ENCODE measurements around the gene TRAPPC8.
"Not testable (repeated sequence)": the region's sequence is repeated elsewhere in the genome, so short reads cannot be mapped to it uniquely, and the experiment has no call there.

TRAPPC8 gene

DNA sequence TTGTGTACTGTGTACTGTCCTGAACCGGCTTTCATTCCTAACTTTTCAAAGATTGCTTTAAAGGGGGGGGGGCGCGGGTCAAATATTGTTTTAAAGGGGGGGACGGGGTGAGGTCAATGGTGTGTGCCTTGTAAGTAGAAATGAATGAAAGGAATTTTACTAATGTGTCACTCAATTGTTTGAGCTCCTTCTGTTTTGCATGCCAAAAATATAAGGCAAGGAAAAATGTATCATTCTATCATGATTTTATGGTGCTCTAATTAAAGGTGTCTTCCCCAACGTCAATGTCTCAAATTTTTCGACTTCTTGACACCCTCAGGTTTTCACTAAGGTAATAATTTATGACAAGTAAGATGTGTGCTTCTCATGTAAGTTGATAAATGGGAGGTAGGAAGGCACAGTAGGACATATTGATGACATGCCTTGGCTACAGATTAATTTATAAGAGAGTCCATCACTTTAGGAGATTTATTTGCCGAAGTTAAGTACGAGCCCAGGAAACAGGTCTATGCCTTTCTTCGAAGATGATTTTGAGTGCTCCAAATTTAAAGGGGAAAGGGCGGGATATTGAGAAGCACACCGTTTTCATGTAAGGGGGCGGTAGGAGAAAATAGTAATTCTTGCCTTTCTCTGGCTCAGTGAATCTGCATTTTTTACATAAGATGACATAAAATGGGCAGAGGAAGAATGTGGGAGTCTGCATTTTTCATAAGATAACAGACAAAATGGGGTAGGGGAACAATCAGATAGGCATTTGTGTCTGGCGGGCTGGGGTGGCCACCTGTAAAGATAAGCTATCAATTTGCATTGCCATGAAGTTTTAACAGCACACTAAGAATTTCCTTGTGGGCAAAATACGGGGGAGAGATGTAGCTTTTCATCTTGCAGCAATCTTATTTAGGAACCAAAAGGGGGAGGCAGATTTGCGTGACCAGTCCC is 1.2 kb upstream of the TRAPPC8 start:
- DNase-seq (ENCODE audit: low spot score): no peak

DNA sequence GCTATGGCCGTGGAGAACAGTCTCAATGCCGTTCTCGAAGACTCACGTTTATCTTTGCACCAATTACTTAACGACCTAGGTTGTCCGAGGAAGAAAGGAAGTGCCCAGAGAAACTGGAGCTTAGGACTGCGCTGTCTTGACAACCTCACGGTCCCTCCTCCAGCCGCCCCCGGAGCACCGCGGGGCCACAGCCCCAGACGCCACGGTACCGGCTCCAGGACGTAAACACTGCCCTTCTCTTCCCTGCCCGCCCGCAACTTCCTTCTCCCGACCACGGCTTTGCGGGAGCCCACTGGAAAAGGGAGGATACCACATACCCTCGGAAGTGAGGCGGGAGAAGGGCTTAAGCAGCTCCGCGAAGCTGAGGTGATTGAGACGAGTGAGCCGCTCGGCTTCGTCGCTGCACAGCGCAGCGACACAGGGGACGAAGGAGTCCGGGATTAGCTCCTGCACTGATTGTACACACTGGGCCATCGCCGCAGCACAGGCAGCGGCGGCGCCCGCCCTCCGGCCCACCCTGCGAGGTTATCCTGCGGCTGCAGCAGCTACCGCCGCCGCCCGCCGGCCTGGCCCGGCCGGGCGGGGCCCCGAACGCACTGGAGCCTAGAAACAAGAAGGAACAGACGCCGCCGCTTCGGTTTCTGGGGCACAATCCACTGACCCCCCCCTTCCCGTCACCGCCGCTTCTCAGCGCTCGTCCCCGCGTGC is 483 bp downstream of the TRAPPC8 start:
- DNase-seq (ENCODE audit: low spot score): no peak

DNA sequence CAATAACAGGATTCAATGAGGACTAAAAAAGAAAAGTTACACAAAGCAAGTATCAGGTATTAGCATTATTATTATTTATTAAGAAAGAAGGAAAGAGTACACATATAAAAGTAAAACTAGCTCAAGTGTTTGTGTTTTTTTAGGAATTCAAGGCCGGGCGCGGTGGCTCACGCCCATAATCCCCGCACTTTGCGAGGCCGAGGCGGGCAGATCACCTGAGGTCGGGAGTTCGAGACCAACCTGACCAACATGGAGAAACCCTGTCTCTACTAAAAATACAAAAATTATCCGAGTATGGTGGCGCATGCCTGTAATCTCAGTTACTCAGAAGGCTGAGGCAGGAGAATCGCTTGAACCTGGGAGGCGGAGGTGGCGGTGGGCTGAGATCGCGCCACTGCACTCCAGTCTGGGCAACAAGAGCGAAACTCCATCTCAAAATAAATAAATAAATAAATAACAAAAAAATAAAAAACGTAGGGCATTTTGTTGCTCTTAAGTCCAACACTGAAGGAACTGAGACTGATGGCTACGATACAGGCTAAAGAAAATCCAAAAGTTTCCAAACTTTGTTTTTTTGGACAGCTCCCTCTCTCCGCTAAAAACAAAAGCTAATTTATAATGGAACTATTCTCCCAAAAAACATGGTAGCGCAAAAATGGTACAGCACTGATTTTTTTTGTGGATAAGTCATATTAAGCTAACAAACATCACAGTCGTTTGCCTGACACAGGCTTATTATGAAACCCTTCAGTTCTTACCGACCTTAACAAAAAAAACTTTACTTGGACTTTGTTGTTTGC is 1.7 kb downstream of the TRAPPC8 start:
- no peak for DNase-seq (ENCODE audit: low spot score)

DNA sequence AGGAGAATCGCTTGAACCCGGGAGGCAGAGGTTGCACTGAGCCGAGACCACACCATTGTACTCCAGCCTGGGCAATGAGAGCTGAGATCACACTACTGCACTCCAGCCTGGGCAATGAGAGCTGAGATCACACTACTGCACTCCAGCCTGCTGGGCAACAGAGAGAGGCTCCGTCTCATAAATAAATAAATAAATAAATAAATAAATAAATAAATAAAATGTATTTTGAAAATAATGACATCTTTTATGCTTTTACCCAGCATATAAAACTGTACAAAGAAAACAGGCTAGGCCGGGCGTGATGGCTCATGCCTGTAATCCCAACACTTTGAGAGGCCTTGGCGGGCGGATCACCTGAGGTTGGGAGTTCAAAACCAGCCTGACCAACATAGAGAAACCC is 8.2 kb downstream of the TRAPPC8 start:
- DNase-seq (ENCODE audit: low spot score): not testable (repeated sequence)

DNA sequence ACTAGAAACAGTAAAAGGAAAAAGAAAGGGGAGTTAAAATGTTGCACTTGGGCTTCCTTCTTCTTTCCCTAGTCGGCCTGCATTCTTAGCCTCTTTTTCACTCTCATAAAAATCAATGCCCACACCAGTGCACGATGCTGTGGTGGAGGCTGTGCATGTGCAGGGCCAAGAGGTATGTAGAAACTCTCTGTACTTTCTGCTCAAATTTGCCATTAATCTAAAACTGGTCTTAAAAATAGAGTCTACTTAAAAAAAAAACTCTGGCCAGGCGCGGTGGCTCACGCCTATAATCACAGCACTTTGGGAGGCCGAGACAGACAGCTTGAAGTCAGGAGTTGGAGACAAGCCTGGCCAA is 11.1 kb downstream of the TRAPPC8 start:
- DNase-seq (ENCODE audit: low spot score): no peak

DNA sequence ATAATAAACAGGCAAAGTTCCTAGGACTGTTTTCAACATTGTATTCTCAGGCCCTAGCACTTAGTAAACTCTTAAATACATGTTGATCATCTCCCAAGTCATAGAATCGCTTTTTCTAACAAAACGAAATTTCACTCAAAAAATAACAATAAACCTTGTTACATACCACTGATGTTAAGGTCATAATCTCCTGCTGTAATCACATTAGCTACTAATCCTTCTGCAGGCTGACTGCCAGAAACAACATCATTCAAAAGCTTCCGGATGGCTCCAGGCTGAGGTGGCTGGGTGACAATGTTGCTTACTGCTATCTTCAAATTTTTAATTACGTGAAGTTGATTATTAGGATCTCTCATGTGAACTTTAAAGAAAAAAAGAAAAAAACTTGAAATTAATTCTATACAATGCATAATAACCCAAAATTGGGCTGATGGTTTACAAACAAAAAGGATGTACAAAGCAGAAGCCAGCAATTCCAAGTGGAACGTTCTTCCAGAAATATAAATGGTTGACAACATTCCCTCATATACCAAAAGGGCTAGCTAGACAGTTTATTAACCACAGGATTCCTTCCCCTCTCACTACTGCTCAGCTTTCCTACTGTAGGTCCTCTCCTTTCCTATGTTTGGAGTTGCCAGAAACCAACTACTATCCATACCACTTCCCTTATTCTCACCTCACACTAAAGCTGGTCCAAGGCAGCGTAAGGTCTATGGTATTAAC is 11.6 kb downstream of the TRAPPC8 start:
- DNase-seq (ENCODE audit: low spot score): no peak

DNA sequence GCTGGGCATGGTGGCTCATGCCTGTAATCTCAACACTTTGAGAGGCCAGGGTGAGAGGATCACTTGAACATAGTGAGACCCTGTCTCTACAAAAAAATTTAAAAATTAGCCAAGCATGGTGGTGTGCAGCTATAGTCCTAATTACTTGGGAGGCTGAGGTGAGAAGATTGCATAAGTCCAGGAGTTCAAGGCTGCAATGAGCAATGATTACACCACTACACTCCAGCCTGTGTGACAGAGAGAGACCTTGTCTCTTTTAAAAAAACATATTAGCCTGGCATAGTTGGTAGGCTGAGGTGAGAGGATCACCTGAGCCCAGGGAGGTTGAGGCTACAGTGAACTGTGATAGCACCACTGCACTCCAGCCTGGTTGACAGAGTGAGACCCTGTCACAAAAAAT is 13.7 kb downstream of the TRAPPC8 start:
- DNase-seq (ENCODE audit: low spot score): no peak

DNA sequence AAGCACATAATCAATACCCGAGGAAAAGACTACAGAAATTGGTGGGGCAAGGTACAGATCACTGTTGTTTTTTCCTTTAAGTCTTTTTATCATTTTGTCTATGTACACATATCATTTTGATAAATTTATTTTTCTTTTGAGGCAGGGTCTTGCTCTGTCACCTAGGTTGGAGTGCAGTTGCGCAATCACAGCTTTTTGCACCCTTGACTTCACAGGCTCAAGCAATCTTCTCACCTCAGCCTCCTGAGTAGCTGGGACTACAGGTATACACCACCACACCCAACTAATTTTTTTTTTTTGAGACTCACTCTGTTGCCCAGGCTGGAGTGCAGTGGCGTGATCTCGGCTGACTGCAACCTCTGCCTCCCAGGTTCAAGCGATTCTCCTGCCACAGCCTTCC is 15.9 kb downstream of the TRAPPC8 start:
- not testable (repeated sequence) for DNase-seq (ENCODE audit: low spot score)

DNA sequence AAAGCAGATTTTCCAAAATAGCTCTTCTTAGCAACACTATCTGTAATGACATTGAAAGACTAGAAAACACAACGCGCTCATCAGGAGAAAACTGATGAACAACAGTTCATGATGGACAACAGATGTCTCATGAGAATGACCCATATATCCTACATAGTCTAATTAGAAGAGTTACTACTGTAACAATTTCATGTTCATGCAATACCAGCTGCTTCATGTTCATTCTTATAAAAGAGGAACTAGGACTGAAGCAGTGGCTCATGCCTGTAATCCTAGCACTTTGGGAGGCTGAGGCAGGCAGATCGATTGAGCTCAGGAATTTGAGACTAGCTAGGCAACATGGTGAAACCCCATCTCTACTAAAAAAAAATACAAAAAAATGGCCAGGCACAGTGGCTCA is 22.7 kb downstream of the TRAPPC8 start:
- no peak for DNase-seq (ENCODE audit: low spot score)

DNA sequence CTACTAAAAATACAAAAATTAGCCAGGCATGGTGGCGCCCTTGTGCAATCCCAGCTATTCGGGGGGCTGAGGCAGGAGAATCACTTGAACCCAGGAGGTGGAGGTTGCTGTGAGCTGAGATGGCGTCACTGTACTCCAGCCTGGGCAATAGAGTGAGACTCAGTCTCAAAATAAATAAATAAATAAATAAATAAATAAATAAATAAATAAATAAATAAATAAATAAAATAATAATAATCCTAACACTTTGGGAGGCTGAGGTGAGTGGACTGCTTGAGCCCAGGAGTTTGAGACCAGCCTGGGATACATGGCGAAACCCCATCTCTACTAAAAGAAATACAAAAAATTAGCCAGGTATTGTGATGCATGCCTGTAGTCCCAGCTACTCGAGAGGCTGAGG is 23.6 kb downstream of the TRAPPC8 start:
- DNase-seq (ENCODE audit: low spot score): not testable (repeated sequence)

DNA sequence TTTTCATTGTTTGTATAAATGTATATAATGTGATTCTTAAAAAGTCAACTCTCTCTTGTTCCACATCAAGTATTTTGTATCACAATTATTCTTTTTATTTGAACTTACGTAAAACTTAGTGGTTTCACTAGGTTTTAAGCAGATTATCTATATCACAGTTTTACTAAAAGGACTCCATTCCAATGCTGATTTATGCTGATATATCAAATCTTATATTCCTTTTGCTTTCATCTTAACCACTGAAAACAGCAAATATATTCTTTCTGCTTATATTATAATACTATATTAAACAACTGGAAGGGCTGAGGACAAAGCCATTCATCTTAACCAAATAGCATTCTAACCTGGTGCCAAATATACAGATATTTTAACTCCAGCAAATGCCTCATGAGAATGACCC is 24.2 kb downstream of the TRAPPC8 start:
- DNase-seq (ENCODE audit: low spot score): no peak

DNA sequence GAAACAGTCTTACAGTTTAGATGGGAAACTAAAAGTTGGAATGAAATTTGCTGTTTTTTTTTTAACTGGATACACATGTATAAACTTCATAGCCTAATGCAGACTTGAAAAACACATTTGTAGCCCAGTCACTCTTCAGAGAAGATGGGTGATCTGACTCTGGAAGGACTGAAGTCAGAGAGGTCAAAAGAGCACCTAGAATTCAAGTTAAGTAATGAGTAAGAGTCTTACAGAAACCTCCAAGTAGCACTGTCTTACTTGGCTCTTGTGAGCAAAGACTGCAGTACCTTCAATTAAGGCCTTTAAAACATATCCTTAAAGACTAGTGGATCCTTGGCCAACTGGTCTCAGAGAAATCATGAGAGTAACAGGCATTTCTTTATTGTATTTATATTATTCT is 41.9 kb downstream of the TRAPPC8 start:
- no peak for DNase-seq (ENCODE audit: low spot score)

DNA sequence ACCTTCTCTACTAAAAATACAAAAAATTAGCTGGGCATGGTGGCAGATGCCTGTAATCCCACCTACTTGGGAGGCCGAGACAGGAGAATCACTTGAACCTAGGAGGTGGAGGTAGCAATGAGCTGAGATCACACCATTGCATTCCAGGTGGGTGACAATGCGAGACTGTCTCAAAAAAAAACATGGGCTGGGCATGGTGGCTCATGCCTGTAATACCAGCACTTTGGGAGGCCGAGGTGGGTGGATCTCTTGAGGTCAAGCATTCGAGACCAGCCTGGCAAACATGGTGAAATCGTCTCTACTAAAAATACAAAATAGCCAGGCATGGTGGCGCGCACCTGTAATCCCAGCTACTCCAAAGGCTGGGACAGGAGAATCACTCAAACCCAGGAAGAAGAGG is 43.2 kb downstream of the TRAPPC8 start:
- not testable (repeated sequence) for DNase-seq (ENCODE audit: low spot score)

DNA sequence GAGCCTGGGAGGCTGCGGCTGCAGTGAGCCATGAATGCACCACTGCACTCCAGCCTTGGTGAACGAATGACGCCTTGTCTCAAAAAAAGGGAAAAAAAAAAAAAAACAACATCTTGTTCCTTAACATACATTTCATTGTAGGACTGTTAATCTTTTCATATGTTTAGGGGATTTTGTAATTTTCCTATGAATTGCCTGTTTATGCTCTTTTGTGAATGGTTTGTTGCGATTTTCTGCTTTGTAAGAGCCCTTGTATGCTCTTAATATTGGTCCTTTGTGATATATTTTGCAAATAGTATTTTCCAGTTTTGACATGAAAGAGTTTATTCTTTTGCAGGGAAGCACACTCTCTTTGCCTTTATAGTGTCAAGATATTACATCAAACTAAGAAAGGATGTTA is 50.0 kb downstream of the TRAPPC8 start:
- no peak for DNase-seq (ENCODE audit: low spot score)

DNA sequence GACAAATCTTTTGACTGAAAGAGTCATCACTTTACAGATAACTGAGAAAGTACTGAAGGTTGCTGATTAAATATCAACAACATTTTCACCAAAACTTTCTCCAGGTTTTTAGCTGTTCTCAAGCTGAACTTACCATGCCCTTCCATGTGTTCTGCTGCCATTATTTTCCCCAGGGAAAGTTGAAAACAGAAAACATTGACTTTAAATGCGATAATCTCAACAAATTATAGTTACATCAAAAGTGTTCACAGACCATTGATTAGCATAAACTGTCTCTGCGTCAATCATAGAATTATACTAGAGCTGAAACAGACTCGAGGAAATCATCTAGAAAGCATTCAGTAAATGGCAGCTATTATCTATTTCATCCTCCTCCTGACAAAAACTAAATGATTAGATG is 51.4 kb downstream of the TRAPPC8 start:
- no peak for DNase-seq (ENCODE audit: low spot score)

DNA sequence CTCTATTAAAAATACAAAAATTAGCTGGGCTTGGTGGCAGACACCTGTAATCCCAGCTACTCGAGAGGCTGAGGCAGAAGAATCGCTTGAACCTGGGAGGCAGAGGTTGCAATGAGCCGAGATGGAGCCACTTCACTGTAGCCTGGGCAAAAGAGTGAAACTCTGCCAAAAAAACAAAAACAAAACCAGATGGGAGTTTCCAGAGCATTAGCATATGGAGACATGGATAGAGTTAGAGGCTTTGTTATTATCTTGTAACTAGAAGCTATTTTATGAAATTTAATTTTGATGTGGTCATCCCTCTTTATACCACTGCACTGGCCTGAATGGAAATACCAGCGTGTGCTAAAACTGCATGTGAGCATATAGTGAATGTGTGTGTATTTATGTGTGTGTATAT is 58.9 kb downstream of the TRAPPC8 start:
- DNase-seq (ENCODE audit: low spot score): no peak

DNA sequence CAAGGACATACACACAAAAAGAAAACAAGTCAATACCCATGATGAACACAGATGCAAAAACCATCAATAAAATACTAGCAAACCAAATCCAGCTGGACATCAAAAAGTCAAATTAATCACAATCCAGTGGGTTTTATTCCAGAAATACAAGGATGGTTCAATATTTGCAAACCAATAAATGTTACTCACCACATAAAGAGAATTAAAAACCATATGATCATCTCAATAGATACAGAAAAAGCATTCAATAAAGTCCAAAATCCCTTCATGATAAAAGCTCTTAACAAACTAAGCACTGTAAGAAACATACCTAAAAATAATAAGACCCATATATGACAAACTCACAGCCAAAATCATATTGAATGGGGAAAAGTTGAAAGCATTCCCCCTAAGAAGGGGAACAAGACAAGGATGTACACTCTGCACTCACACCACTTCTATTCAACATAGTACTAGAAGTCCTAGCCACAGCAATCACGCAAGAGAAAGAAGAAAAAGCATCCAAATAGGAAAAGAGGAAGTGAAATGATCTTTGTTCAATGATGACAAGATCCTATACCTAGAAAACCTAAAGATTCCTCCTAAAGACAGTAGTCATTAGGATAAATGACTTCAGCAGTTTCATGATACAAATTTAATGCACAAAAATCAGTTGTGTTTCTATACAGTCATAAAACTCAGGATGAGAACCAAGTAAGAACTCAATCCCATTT is 62.6 kb downstream of the TRAPPC8 start:
- no peak for DNase-seq (ENCODE audit: low spot score)

DNA sequence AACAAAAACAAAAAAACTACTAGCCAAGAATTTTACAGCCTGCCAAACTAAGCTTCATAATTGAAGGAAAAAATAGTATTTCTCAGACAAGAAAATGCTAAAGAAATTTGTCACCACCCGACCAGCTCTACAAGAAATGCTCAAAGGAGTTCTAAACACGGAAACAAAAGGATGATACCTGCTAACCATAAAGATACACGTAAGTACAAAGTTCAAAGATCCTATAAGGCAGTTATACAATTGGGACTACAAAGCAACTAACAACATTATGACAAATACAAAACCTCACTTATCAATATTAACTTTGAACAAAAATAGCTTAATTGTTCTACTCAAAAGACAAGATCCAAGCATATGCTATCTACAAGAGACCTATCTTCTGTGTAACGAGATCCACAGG is 64.6 kb downstream of the TRAPPC8 start:
- no peak for DNase-seq (ENCODE audit: low spot score)

DNA sequence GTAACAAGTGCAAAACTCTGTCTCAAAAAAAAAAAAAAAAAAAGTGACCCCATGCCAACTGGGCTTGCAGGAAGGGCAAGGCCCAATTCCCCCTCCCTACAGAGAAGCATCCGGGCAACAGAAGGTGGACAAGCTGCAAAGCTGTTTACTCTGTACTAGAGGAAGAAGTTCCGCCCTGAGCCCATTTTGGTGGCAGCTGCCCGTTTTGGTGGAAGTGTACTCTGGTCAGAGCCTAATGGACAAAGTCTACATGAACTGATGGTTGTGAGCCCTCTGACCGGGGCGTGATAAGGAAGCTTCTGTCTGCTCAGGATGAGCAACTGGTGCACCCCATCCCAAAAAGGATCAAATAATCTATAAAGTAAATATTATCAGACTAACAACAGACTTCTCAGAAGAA is 65.0 kb downstream of the TRAPPC8 start:
- DNase-seq (ENCODE audit: low spot score): no peak

DNA sequence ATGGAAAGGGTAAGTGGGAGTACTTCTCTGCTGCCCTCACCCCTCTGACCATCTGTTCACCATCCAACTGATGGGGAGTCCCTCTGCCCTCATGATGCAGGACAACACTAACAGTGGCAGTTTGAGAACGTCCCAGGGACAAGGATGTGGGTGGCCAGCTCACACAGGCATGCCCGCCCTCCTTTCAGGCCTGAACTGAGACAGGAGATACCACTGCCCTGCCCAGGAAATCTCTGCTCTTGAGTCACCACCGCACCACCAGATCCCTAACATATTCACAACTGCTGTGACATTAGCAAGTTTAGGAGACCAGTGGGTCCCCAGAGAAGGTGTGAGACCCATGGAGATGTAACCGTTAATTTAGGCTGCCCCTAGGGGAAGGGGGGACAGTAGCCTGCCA is 66.2 kb downstream of the TRAPPC8 start:
- no peak for DNase-seq (ENCODE audit: low spot score)

DNA sequence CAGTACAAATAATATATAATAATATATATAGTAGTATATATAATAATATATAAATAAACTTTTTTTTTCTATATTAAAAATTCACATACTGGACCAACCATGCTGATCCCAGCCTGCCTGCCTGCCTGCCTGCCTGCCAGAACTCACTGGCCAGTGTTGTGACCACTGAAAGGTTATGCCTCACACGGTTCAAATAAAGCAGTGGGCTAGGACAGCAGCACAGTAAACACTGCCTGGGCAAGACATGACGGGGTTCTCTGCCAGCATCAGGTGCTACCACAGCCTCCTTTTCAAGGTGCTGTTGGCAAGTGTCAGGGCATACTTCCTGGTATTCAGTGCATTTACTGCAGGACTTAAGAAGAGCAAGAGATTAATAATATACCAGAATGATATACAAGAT is 67.6 kb downstream of the TRAPPC8 start:
- DNase-seq (ENCODE audit: low spot score): no peak

All from CD4-positive, alpha-beta T cell treated with Interleukin-6 at 100 ng/mL for 8 hours (primary cell).